Right lung (tissue), 10 donors: ENCODE data around the gene SPTLC2. TPM values are rescaled to one million over a fixed set of nuclear protein-coding genes. Genes with fewer than 3 reads are reported as not detected.
A peak's percentile ranks its signal among the peaks of the same experiment; 100 is the strongest.
"Not testable (repeated sequence)": the region's sequence is repeated elsewhere in the genome, so short reads cannot be mapped to it uniquely, and the experiment has no call there.

Experiments
- DNase-seq, 2 donors: peaks; one replicate each; pipeline ENCODE4 v3.0.0-alpha.2; 2013
- long read RNA-seq, 8 donors: transcript quantifications; one replicate each; lab custom pipeline, GENCODE V29; 2026
- polyA plus RNA-seq, 5 donors: library from polyadenylated mRNA; unstranded; fragments of 120-200 nt; gene quantifications; one replicate each; pipeline versions ENCODE4 v1.2.1 to v1.2.3, GENCODE V29; 2013; ENCODE audit warnings: inconsistent platforms in 1 of 5, low replicate concordance in 1 of 5; ENCODE audit not compliant: insufficient read length in 5 of 5, insufficient read depth in 1 of 5

SPTLC2 gene
- 10 to 100 TPM; 22.7 to 37.2 (median 34.9) TPM for polyA plus RNA-seq
- long read RNA-seq, donor 1, full-length matches to known transcripts, result 12 of 12 reads
- long read RNA-seq, donor 1, partial matches to known transcripts, result 0 of 12 reads
- long read RNA-seq, donor 1, other reads (novel, unspliced or antisense), result 0 of 12 reads
- long read RNA-seq, donor 2, full-length matches to known transcripts, result 8 of 8 reads
- long read RNA-seq, donor 2, partial matches to known transcripts, result 0 of 8 reads
- long read RNA-seq, donor 2, other reads (novel, unspliced or antisense), result 0 of 8 reads
- long read RNA-seq, donor 3, full-length matches to known transcripts, result 6 of 6 reads
- long read RNA-seq, donor 3, partial matches to known transcripts, result 0 of 6 reads
- long read RNA-seq, donor 3, other reads (novel, unspliced or antisense), result 0 of 6 reads
- long read RNA-seq, donor 4, full-length matches to known transcripts, result 2 of 31 reads
- long read RNA-seq, donor 4, partial matches to known transcripts, result 29 of 31 reads
- long read RNA-seq, donor 4, other reads (novel, unspliced or antisense), result 0 of 31 reads
- long read RNA-seq, donor 5, full-length matches to known transcripts, result 4 of 4 reads
- long read RNA-seq, donor 5, partial matches to known transcripts, result 0 of 4 reads
- long read RNA-seq, donor 5, other reads (novel, unspliced or antisense), result 0 of 4 reads
- long read RNA-seq, donor 6, full-length matches to known transcripts, result 9 of 9 reads
- long read RNA-seq, donor 6, partial matches to known transcripts, result 0 of 9 reads
- long read RNA-seq, donor 6, other reads (novel, unspliced or antisense), result 0 of 9 reads
- long read RNA-seq, donor 7, full-length matches to known transcripts, result 5 of 5 reads
- long read RNA-seq, donor 7, partial matches to known transcripts, result 0 of 5 reads
- long read RNA-seq, donor 7, other reads (novel, unspliced or antisense), result 0 of 5 reads
- long read RNA-seq, donor 8, full-length matches to known transcripts, result 1 of 1 reads
- long read RNA-seq, donor 8, partial matches to known transcripts, result 0 of 1 reads
- long read RNA-seq, donor 8, other reads (novel, unspliced or antisense), result 0 of 1 reads

GRCh38 chr14:77616454-77617229, at the start of gene SPTLC2:
Gene SPTLC2 (minus strand): TSS chr14:77616637. CDS start chr14:77616579, 58 bp downstream.
- peak; percentile 97 to 98 for DNase-seq

GRCh38 chr14:77663293-77663692, 46.9 kb upstream of the SPTLC2 start:
- DNase-seq, result no peak

- not testable (repeated sequence) for DNase-seq
Observed at GRCh38 chr14:77661562-77661961, 45.1 kb upstream of the SPTLC2 start.

- DNase-seq, result no peak
Observed at GRCh38 chr14:77660754-77661153, 44.3 kb upstream of the SPTLC2 start.

- no peak for DNase-seq
Observed at GRCh38 chr14:77659831-77660230, 43.4 kb upstream of the SPTLC2 start.

GRCh38 chr14:77657280-77657679, 40.8 kb upstream of the SPTLC2 start:
- DNase-seq, result no peak

GRCh38 chr14:77654001-77654441, 37.6 kb upstream of the SPTLC2 start:
- DNase-seq, result no peak

GRCh38 chr14:77649326-77649725, 32.9 kb upstream of the SPTLC2 start:
- no peak for DNase-seq

- DNase-seq, result no peak
Observed at GRCh38 chr14:77648520-77649200, 32.2 kb upstream of the SPTLC2 start.

GRCh38 chr14:77647853-77648252, 31.4 kb upstream of the SPTLC2 start:
- no peak for DNase-seq

- DNase-seq, result no peak
Observed at GRCh38 chr14:77646907-77647306, 30.5 kb upstream of the SPTLC2 start.

GRCh38 chr14:77645520-77646230, 29.2 kb upstream of the SPTLC2 start:
- no peak for DNase-seq

- no peak for DNase-seq
Observed at GRCh38 chr14:77642407-77642806, 26.0 kb upstream of the SPTLC2 start.

GRCh38 chr14:77641534-77642341, 25.3 kb upstream of the SPTLC2 start:
- DNase-seq, result peak; percentile 38 to 59

- no peak for DNase-seq
Observed at GRCh38 chr14:77640756-77641533, 24.5 kb upstream of the SPTLC2 start.

GRCh38 chr14:77638771-77639171, 22.3 kb upstream of the SPTLC2 start:
- DNase-seq, result no peak

GRCh38 chr14:77635869-77636268, 19.4 kb upstream of the SPTLC2 start:
- DNase-seq, result not testable (repeated sequence)

- DNase-seq, result not testable (repeated sequence)
Observed at GRCh38 chr14:77635466-77635865, 19.0 kb upstream of the SPTLC2 start.
